ENCODE data around the gene DUSP6. TPM values are rescaled to one million over a fixed set of nuclear protein-coding genes. Genes with fewer than 3 reads are reported as not detected.

Gene DUSP6
- total and polyA plus RNA-seq, 2 of the 8 experiments (the other 6 are each of a cell fraction or from before 2014, with no cell fraction given), result 99.3 to 179 TPM

DNA sequence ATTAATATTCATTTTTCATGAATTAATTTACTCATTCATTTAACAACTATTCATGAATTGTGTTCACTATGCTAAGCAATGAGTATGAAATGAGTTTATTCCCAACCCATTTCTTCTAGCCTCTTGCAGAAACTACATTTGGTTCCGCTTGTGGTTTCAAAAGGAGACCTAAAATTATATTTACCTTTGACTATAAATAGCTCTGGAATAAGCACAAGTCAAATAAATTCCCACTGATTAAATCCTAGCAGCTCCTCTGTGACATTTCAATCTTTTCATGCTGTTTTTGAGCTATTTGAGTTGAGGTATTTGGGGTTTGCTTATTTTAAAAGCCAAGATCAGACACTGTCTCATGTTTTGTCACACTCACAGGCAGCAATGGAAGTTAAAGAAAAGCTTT, 46.9 kb downstream of the DUSP6 start (continued):
- TF ChIP-seq YY1 (IDR thresholded peaks at IDR 0.05; ENCODE audit: low read depth, low read length), result no peak
- TF ChIP-seq CTBP2 (IDR thresholded peaks at IDR 0.05; ENCODE audit: borderline replicate concordance, insufficient read depth, insufficient read length, low read length), result no peak
- TF ChIP-seq SP4 (IDR thresholded peaks at IDR 0.05; ENCODE audit: low read length), result no peak
- no peak for TF ChIP-seq TAF1 (IDR thresholded peaks at IDR 0.05; ENCODE audit: low read depth, low read length)
- TF ChIP-seq POLR2A (IDR thresholded peaks at IDR 0.05; ENCODE audit: control extremely low read depth in 1 of 2, low read depth in 2 of 2, low read length in 2 of 2), result no peak
- no peak for TF ChIP-seq CHD1 (IDR thresholded peaks at IDR 0.05; ENCODE audit: low read depth, low read length)
- no peak for TF ChIP-seq SP2 (IDR thresholded peaks at IDR 0.05; ENCODE audit: low read length)
- TF ChIP-seq, protein P1, sequence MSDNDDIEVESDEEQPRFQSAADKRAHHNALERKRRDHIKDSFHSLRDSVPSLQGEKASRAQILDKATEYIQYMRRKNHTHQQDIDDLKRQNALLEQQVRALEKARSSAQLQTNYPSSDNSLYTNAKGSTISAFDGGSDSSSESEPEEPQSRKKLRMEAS (IDR thresholded peaks at IDR 0.05), result no peak
